Measurements from ENCODE around the gene WDR36. TPM values are rescaled to one million over a fixed set of nuclear protein-coding genes. Genes with fewer than 3 reads are reported as not detected.

The WDR36 gene
- total RNA-seq, 2 donors from 2014 or later = 11.9 to 16.1 TPM

GRCh38 chr5:111153483-111153882, 61.3 kb downstream of the WDR36 start:
- ATAC-seq (no peak), DNase-seq (no peak)
- Histone ChIP-seq H3K9me3 (no peaks in the 10 kb centered on the region), H3K27ac (no peak overlapping the region), H3K27me3 (no peaks in the 10 kb centered on the region), H3K4me3 (no peak overlapping the region), H3K36me3 (replicated peaks in 1 of 2; ENCODE audit: insufficient read depth in 1 of 2, low read depth in 2 of 2) (no peaks in the 10 kb centered on the region), H3K4me1 (no peaks in the 10 kb centered on the region)
- TF ChIP-seq CTCF (IDR thresholded peaks at IDR 0.05) (no peak), POLR2A (IDR thresholded peaks at IDR 0.05) (no peak)
- WGBS, 2 donors = 26 to 29% methylated on average over 1 of the region's 1 CpG
- intact Hi-C loops (cut with DNase I) = loop anchor here (10.0 kb wide), 1 partner anchor 991 kb away; no protein-coding TSS in a partner anchor

GRCh38 chr5:111153945-111154344, 61.8 kb downstream of the WDR36 start:
- TF ChIP-seq CTCF (IDR thresholded peaks at IDR 0.05) = no peak
- TF ChIP-seq POLR2A (IDR thresholded peaks at IDR 0.05) = no peak
- WGBS, 2 donors = 63 to 67% methylated on average over 3 of the region's 3 CpGs
- H3K27ac ChIP-seq = no peak overlapping the region
- no peaks in the 10 kb centered on the region for H3K4me1 ChIP-seq
- intact Hi-C loops (cut with DNase I) = loop anchor here (10.0 kb wide), 1 partner anchor 991 kb away; no protein-coding TSS in a partner anchor
- ATAC-seq (no peak), DNase-seq (no peak)
- H3K36me3 ChIP-seq (replicated peaks in 1 of 2; ENCODE audit: insufficient read depth in 1 of 2, low read depth in 2 of 2) = no peaks in the 10 kb centered on the region
- no peaks in the 10 kb centered on the region for H3K9me3 ChIP-seq
- H3K4me3 ChIP-seq = no peak overlapping the region
- H3K27me3 ChIP-seq = no peaks in the 10 kb centered on the region

- H3K9me3 ChIP-seq = no peaks in the 10 kb centered on the region
- intact Hi-C loops (cut with DNase I) = loop anchor here (10.0 kb wide), 1 partner anchor 987 kb away; no protein-coding TSS in a partner anchor
- H3K36me3 ChIP-seq (replicated peaks in 1 of 2; ENCODE audit: insufficient read depth in 1 of 2, low read depth in 2 of 2) = no peaks in the 10 kb centered on the region
- no peaks in the 10 kb centered on the region for H3K4me1 ChIP-seq
- DNase-seq (peak; percentile 67 to 84 (median 76)), ATAC-seq (peak; percentile 78)
- no peaks in the 10 kb centered on the region for H3K27me3 ChIP-seq
- 5 to 13% methylated on average over 9 of the region's 9 CpGs for WGBS, 2 donors
- no peak overlapping the region for H3K27ac ChIP-seq
- peak; percentile 85 to 99 (median 96) for TF ChIP-seq CTCF (IDR thresholded peaks at IDR 0.05)
- TF ChIP-seq POLR2A (IDR thresholded peaks at IDR 0.05) = no peak
- no peak overlapping the region for H3K4me3 ChIP-seq
Measured at GRCh38 chr5:111158105-111158744, 66.1 kb downstream of the WDR36 start.

GRCh38 chr5:111159845-111160244, 67.7 kb downstream of the WDR36 start:
- no peak for ATAC-seq
- Histone ChIP-seq H3K4me3 (no peak overlapping the region), H3K9me3 (no peaks in the 10 kb centered on the region), H3K27ac (no peak overlapping the region), H3K36me3 (replicated peaks in 1 of 2; ENCODE audit: insufficient read depth in 1 of 2, low read depth in 2 of 2) (no peaks in the 10 kb centered on the region), H3K4me1 (no peaks in the 10 kb centered on the region), H3K27me3 (no peaks in the 10 kb centered on the region)
- TF ChIP-seq CTCF (IDR thresholded peaks at IDR 0.05) = no peak
- TF ChIP-seq POLR2A (IDR thresholded peaks at IDR 0.05) = no peak
- WGBS, 2 donors = 50 to 51% methylated on average over 7 of the region's 7 CpGs
- intact Hi-C loops (cut with DNase I) = loop anchor here (10.0 kb wide), 2 partner anchors 115 to 985 kb away; no protein-coding TSS in a partner anchor
- no peak for DNase-seq

GRCh38 chr5:111163000-111163399, 70.9 kb downstream of the WDR36 start:
- intact Hi-C loops (cut with DNase I) = loop anchor here (10.0 kb wide), 1 partner anchor 112 kb away; no protein-coding TSS in a partner anchor
- DNase-seq (no peak), ATAC-seq (no peak)
- no peaks in the 10 kb centered on the region for H3K9me3 ChIP-seq
- H3K27ac ChIP-seq = no peak overlapping the region
- H3K4me1 ChIP-seq = no peaks in the 10 kb centered on the region
- TF ChIP-seq POLR2A (IDR thresholded peaks at IDR 0.05) (no peak), CTCF (IDR thresholded peaks at IDR 0.05) (no peak)
- WGBS, 2 donors = 78 to 87% methylated on average over 1 of the region's 1 CpG
- H3K36me3 ChIP-seq (replicated peaks in 1 of 2; ENCODE audit: insufficient read depth in 1 of 2, low read depth in 2 of 2) = no peaks in the 10 kb centered on the region
- no peaks in the 10 kb centered on the region for H3K27me3 ChIP-seq
- no peak overlapping the region for H3K4me3 ChIP-seq

Data from body of pancreas (tissue), 4 donors.